ENCODE data around the gene NMRAL1.

GRCh38 chr16:4454623-4455022, 19.8 kb downstream of the NMRAL1 start:
- no peak for TF ChIP-seq CTCF (IDR thresholded peaks at IDR 0.05 in 8 of 11, conservative IDR thresholded peaks at IDR 0.05 in 3 of 11)
- no peak for TF ChIP-seq POLR2AphosphoS5 (IDR thresholded peaks at IDR 0.05)

Measured in spleen (tissue), 7 donors.